Measurements from ENCODE around the gene ANKRD2.
"Not testable (repeated sequence)": the region's sequence is repeated elsewhere in the genome, so short reads cannot be mapped to it uniquely, and the experiment has no call there.

The ANKRD2 gene

GRCh38 chr10:97546456-97547270 lies 25.9 kb upstream of the ANKRD2 start:
- DNase-seq (ENCODE audit: low read depth), result no peak

- DNase-seq (ENCODE audit: low read depth), result no peak
These were observed 25.3 kb upstream of the ANKRD2 start for GRCh38 chr10:97547271-97547600.

GRCh38 chr10:97547962-97548361 lies 24.6 kb upstream of the ANKRD2 start:
- no peak for DNase-seq (ENCODE audit: low read depth)

GRCh38 chr10:97548828-97549455 lies 23.6 kb upstream of the ANKRD2 start:
- DNase-seq (ENCODE audit: low read depth), result no peak

- DNase-seq (ENCODE audit: low read depth), result no peak
These were observed 22.8 kb upstream of the ANKRD2 start for GRCh38 chr10:97549587-97550322.

- no peak for DNase-seq (ENCODE audit: low read depth)
These were observed 22.0 kb upstream of the ANKRD2 start for GRCh38 chr10:97550336-97551149.

GRCh38 chr10:97551271-97551670 lies 21.3 kb upstream of the ANKRD2 start:
- no peak for DNase-seq (ENCODE audit: low read depth)

GRCh38 chr10:97553575-97554031 lies 19.0 kb upstream of the ANKRD2 start:
- DNase-seq (ENCODE audit: low read depth), result no peak

GRCh38 chr10:97554336-97554735 lies 18.2 kb upstream of the ANKRD2 start:
- DNase-seq (ENCODE audit: low read depth), result not testable (repeated sequence)

GRCh38 chr10:97555541-97555940 lies 17.0 kb upstream of the ANKRD2 start:
- DNase-seq (ENCODE audit: low read depth), result not testable (repeated sequence)

- DNase-seq (ENCODE audit: low read depth), result not testable (repeated sequence)
These were observed 11.7 kb upstream of the ANKRD2 start for GRCh38 chr10:97560731-97561381.

GRCh38 chr10:97561386-97562077 lies 11.0 kb upstream of the ANKRD2 start:
- not testable (repeated sequence) for DNase-seq (ENCODE audit: low read depth)

- not testable (repeated sequence) for DNase-seq (ENCODE audit: low read depth)
These were observed 10.2 kb upstream of the ANKRD2 start for GRCh38 chr10:97562329-97562728.

GRCh38 chr10:97563337-97563736 lies 9.2 kb upstream of the ANKRD2 start:
- DNase-seq (ENCODE audit: low read depth), result no peak

GRCh38 chr10:97564776-97565175 lies 7.8 kb upstream of the ANKRD2 start:
- DNase-seq (ENCODE audit: low read depth), result no peak

- DNase-seq (ENCODE audit: low read depth), result no peak
These were observed 6.1 kb upstream of the ANKRD2 start for GRCh38 chr10:97566336-97566996.

- no peak for DNase-seq (ENCODE audit: low read depth)
These were observed 4.7 kb upstream of the ANKRD2 start for GRCh38 chr10:97567891-97568290.

GRCh38 chr10:97570146-97570788 lies 2.3 kb upstream of the ANKRD2 start:
- DNase-seq (ENCODE audit: low read depth), result no peak

- DNase-seq (ENCODE audit: low read depth), result no peak
These were observed 1.6 kb upstream of the ANKRD2 start for GRCh38 chr10:97570789-97571471.

All from stimulated activated CD8-positive, alpha-beta memory T cell treated with anti-CD3 and anti-CD28 coated beads, Interleukin-15, amount 100 ng/mL, for 24 hours (primary cell).